CD8-positive, alpha-beta memory T cell (primary cell): ENCODE results near the gene ADI1. TPM values are rescaled to one million over a fixed set of nuclear protein-coding genes. Genes with fewer than 3 reads are reported as not detected.

Experiments used
- CTCF ChIA-PET: fragments of 350-600 bp; sonication (Branson Sonifier 250); formaldehyde crosslinking; loops from one replicate; lab custom pipeline; 2021; ENCODE audit warnings: antibody characterized with exemption; lab: Charles Lee
- POLR2A ChIA-PET: fragments of 350-600 bp; sonication (Branson Sonifier 250); formaldehyde crosslinking; loops from one replicate; lab custom pipeline; 2021; ENCODE audit warnings: antibody characterized with exemption; lab: Charles Lee
- DNase-seq, 5 donors: peaks; one replicate each; pipeline versions ENCODE4 v3.0.0 to v3.0.0-alpha.2; 2020 to 2022; ENCODE audit warnings: mixed read lengths in 1 of 5
- H3K27ac ChIP-seq: one replicate; pipeline ENCODE4 v1.7.0; 2013; ENCODE audit warnings: low read depth, mild to moderate bottlenecking, low read length, moderate library complexity
- H3K27me3 ChIP-seq: 2 replicates; pipeline ENCODE4 v1.7.0; 2013; ENCODE audit warnings: low read length, mild to moderate bottlenecking; ENCODE audit not compliant: insufficient read depth, poor library complexity, severe bottlenecking
- H3K36me3 ChIP-seq: 2 replicates; pipeline ENCODE4 v1.7.0; 2013; ENCODE audit warnings: mild to moderate bottlenecking, low read length, moderate library complexity; ENCODE audit not compliant: insufficient read depth
- H3K4me1 ChIP-seq: 2 replicates; pipeline ENCODE4 v1.7.0; 2013; ENCODE audit warnings: mild to moderate bottlenecking, low read length, moderate library complexity; ENCODE audit not compliant: insufficient read depth
- H3K4me3 ChIP-seq: 2 replicates; pipeline ENCODE4 v1.7.0; 2013; ENCODE audit warnings: mild to moderate bottlenecking, low read length
- H3K9me3 ChIP-seq: 2 replicates; pipeline ENCODE4 v1.7.0; 2013; ENCODE audit warnings: mild to moderate bottlenecking, low read length
- H3K27ac Mint-ChIP-seq, 8 donors: one replicate each; pipeline ENCODE4 v1.8.0; 2020 to 2021; ENCODE audit warnings: mixed read lengths in 8 of 8, mild to moderate bottlenecking in 6 of 8, inconsistent platforms in 3 of 8, moderate library complexity in 3 of 8
- H3K27me3 Mint-ChIP-seq, 2 donors: one replicate each; pipeline ENCODE4 v1.8.0; 2020 to 2021; ENCODE audit warnings: mixed read lengths in 2 of 2, mild to moderate bottlenecking in 1 of 2, moderate library complexity in 1 of 2
- H3K36me3 Mint-ChIP-seq, 3 donors: one replicate each; pipeline ENCODE4 v1.8.0; 2020 to 2021; ENCODE audit warnings: mixed read lengths in 3 of 3, inconsistent platforms in 1 of 3, mild to moderate bottlenecking in 1 of 3
- H3K4me1 Mint-ChIP-seq, 3 donors: one replicate each; pipeline ENCODE4 v1.8.0; 2020 to 2021; ENCODE audit warnings: mixed read lengths in 3 of 3, inconsistent platforms in 1 of 3, mild to moderate bottlenecking in 1 of 3
- H3K4me3 Mint-ChIP-seq, 7 donors: one replicate each; pipeline ENCODE4 v1.8.0; 2020 to 2021; ENCODE audit warnings: mixed read lengths in 7 of 7, mild to moderate bottlenecking in 6 of 7, moderate library complexity in 4 of 7, inconsistent platforms in 2 of 7
- H3K9me3 Mint-ChIP-seq, 5 donors: one replicate each; pipeline ENCODE4 v1.8.0; 2020 to 2022; ENCODE audit warnings: mixed read lengths in 5 of 5, mild to moderate bottlenecking in 3 of 5, moderate library complexity in 2 of 5, inconsistent platforms in 1 of 5
- polyA plus RNA-seq: library from polyadenylated mRNA; unstranded; fragments of 300-500 nt; fragmentation: Illumina TruSeq; gene quantifications from one replicate; pipeline ENCODE4 v1.2.3, GENCODE V29; 2021
- total RNA-seq, 2 experiments: library from RNA; stranded (reverse); gene quantifications; one replicate each; pipeline ENCODE4 v1.2.3, GENCODE V29; 2021

The ADI1 gene
- total and polyA plus RNA-seq, 3 experiments from 2014 or later: 24.1 to 35.3 (median 33.0) TPM

- no peak overlapping the region for H3K4me3 ChIP-seq
- no peaks in the 10 kb centered on the region for H3K9me3 ChIP-seq
- ChIA-PET POLR2A (no interaction called here), CTCF (no interaction called here)
- no peak for DNase-seq
- no peak overlapping the region for H3K27ac ChIP-seq
- Mint-ChIP-seq H3K27ac (peak overlapping the region in 3 of 8 donors; percentile 2 to 82 (median 14)), H3K4me1 (no peaks in the 10 kb centered on the region), H3K36me3 (peaks cover 4 to 90% (median 24%) of the 10 kb centered on the region in 3 donors), H3K4me3 (no peak overlapping the region), H3K27me3 (peaks cover 0 to 2% of the 10 kb centered on the region in 2 donors), H3K9me3 (no peaks in the 10 kb centered on the region)
- peaks cover 21% of the 10 kb centered on the region for H3K36me3 ChIP-seq
- H3K27me3 ChIP-seq: no peaks in the 10 kb centered on the region
- H3K4me1 ChIP-seq: no peaks in the 10 kb centered on the region
Observed at GRCh38 chr2:3472296-3472695, 47.0 kb downstream of the ADI1 start.

GRCh38 chr2:3470856-3471737 is 48.2 kb downstream of the ADI1 start:
- CTCF ChIA-PET: no interaction called here
- H3K36me3 ChIP-seq: peaks cover 31% of the 10 kb centered on the region
- no peak for DNase-seq

GRCh38 chr2:3470166-3470651 is 49.1 kb downstream of the ADI1 start:
- Histone ChIP-seq H3K4me3 (no peak overlapping the region), H3K27ac (no peak overlapping the region), H3K27me3 (no peaks in the 10 kb centered on the region), H3K4me1 (no peaks in the 10 kb centered on the region), H3K36me3 (peaks cover 32% of the 10 kb centered on the region), H3K9me3 (no peaks in the 10 kb centered on the region)
- no peak overlapping the region for H3K27ac Mint-ChIP-seq
- CTCF ChIA-PET: no interaction called here
- no peak overlapping the region for H3K4me3 Mint-ChIP-seq
- no peaks in the 10 kb centered on the region for H3K4me1 Mint-ChIP-seq
- peaks cover 4 to 94% (median 21%) of the 10 kb centered on the region in 3 donors for H3K36me3 Mint-ChIP-seq
- POLR2A ChIA-PET: no interaction called here
- peaks cover 0 to 2% of the 10 kb centered on the region in 2 donors for H3K27me3 Mint-ChIP-seq
- no peak for DNase-seq
- peaks cover 0 to 2% (median 0%) of the 10 kb centered on the region in 5 donors for H3K9me3 Mint-ChIP-seq

More at GRCh38 chr2:3470856-3471737, 48.2 kb downstream of the ADI1 start:
- Histone ChIP-seq H3K9me3 (no peaks in the 10 kb centered on the region), H3K4me3 (no peak overlapping the region), H3K27me3 (no peaks in the 10 kb centered on the region), H3K4me1 (no peaks in the 10 kb centered on the region), H3K27ac (no peak overlapping the region)
- H3K4me1 Mint-ChIP-seq: no peaks in the 10 kb centered on the region
- no peak overlapping the region for H3K27ac Mint-ChIP-seq
- peaks cover 0 to 2% of the 10 kb centered on the region in 2 donors for H3K27me3 Mint-ChIP-seq
- no peak overlapping the region for H3K4me3 Mint-ChIP-seq
- H3K36me3 Mint-ChIP-seq: peaks cover 4 to 92% (median 24%) of the 10 kb centered on the region in 3 donors
- no peaks in the 10 kb centered on the region for H3K9me3 Mint-ChIP-seq
- POLR2A ChIA-PET: no interaction called here

GRCh38 chr2:3469486-3469885 is 49.8 kb downstream of the ADI1 start:
- DNase-seq: no peak
- Histone ChIP-seq H3K27ac (no peak overlapping the region), H3K36me3 (peaks cover 32% of the 10 kb centered on the region), H3K4me3 (no peak overlapping the region), H3K27me3 (no peaks in the 10 kb centered on the region), H3K9me3 (no peaks in the 10 kb centered on the region), H3K4me1 (no peaks in the 10 kb centered on the region)
- Mint-ChIP-seq H3K36me3 (peaks cover 4 to 97% (median 21%) of the 10 kb centered on the region in 3 donors), H3K27me3 (peaks cover 0 to 2% of the 10 kb centered on the region in 2 donors), H3K4me3 (no peak overlapping the region), H3K4me1 (no peaks in the 10 kb centered on the region), H3K27ac (no peak overlapping the region), H3K9me3 (peaks cover 0 to 2% (median 0%) of the 10 kb centered on the region in 5 donors)
- ChIA-PET POLR2A (no interaction called here), CTCF (no interaction called here)

GRCh38 chr2:3468296-3468988 is 50.9 kb downstream of the ADI1 start:
- no peaks in the 10 kb centered on the region for H3K9me3 ChIP-seq
- no peaks in the 10 kb centered on the region for H3K4me1 ChIP-seq
- DNase-seq: no peak
- Mint-ChIP-seq H3K27me3 (peaks cover 0 to 2% of the 10 kb centered on the region in 2 donors), H3K27ac (peak overlapping the region in 1 of 8 donors; percentile 81), H3K4me1 (no peaks in the 10 kb centered on the region), H3K4me3 (no peak overlapping the region), H3K9me3 (peaks cover 0 to 2% (median 0%) of the 10 kb centered on the region in 5 donors), H3K36me3 (peaks cover 4 to 96% (median 21%) of the 10 kb centered on the region in 3 donors)
- ChIA-PET POLR2A (no interaction called here), CTCF (no interaction called here)
- H3K4me3 ChIP-seq: no peak overlapping the region
- no peak overlapping the region for H3K27ac ChIP-seq
- no peaks in the 10 kb centered on the region for H3K27me3 ChIP-seq
- H3K36me3 ChIP-seq: peaks cover 32% of the 10 kb centered on the region

- peaks cover 4 to 97% (median 18%) of the 10 kb centered on the region in 3 donors for H3K36me3 Mint-ChIP-seq
- H3K4me3 ChIP-seq: no peak overlapping the region
- ChIA-PET CTCF (no interaction called here), POLR2A (no interaction called here)
- peak in 1 of 5 donors; percentile 20 for DNase-seq
- H3K27ac Mint-ChIP-seq: peak overlapping the region in 2 of 8 donors; percentile 47 to 88
- no peak overlapping the region for H3K4me3 Mint-ChIP-seq
- H3K9me3 Mint-ChIP-seq: peaks cover 0 to 2% (median 0%) of the 10 kb centered on the region in 5 donors
- H3K27me3 ChIP-seq: no peaks in the 10 kb centered on the region
- no peaks in the 10 kb centered on the region for H3K4me1 Mint-ChIP-seq
- H3K36me3 ChIP-seq: peaks cover 30% of the 10 kb centered on the region
- no peak overlapping the region for H3K27ac ChIP-seq
- no peaks in the 10 kb centered on the region for H3K4me1 ChIP-seq
- H3K9me3 ChIP-seq: no peaks in the 10 kb centered on the region
- H3K27me3 Mint-ChIP-seq: peaks cover 0 to 2% of the 10 kb centered on the region in 2 donors
Observed at GRCh38 chr2:3467654-3468053, 51.7 kb downstream of the ADI1 start.

- POLR2A ChIA-PET: no interaction called here
- Mint-ChIP-seq H3K27ac (peak overlapping the region in 2 of 8 donors; percentile 46 to 88), H3K36me3 (peaks cover 4 to 93% (median 18%) of the 10 kb centered on the region in 3 donors), H3K4me1 (peaks cover 3 to 4% (median 3%) of the 10 kb centered on the region in 3 donors), H3K4me3 (no peak overlapping the region), H3K9me3 (peaks cover 0 to 2% (median 0%) of the 10 kb centered on the region in 5 donors), H3K27me3 (peaks cover 0 to 2% of the 10 kb centered on the region in 2 donors)
- H3K4me1 ChIP-seq: peaks cover 2% of the 10 kb centered on the region
- CTCF ChIA-PET: no interaction called here
- H3K9me3 ChIP-seq: no peaks in the 10 kb centered on the region
- no peaks in the 10 kb centered on the region for H3K27me3 ChIP-seq
- DNase-seq: no peak
- no peak overlapping the region for H3K4me3 ChIP-seq
- H3K27ac ChIP-seq: no peak overlapping the region
- peaks cover 28% of the 10 kb centered on the region for H3K36me3 ChIP-seq
Observed at GRCh38 chr2:3466966-3467365, 52.4 kb downstream of the ADI1 start.
